ENCODE data around the gene UBR3.
"Not testable (repeated sequence)": the region's sequence is repeated elsewhere in the genome, so short reads cannot be mapped to it uniquely, and the experiment has no call there.

The UBR3 gene

GRCh38 chr2:169808221-169808620, 19.0 kb upstream of the UBR3 start:
- TF ChIP-seq ZNF274 (IDR thresholded peaks at IDR 0.05; ENCODE audit: low read depth, low read length) = no peak
- no peak overlapping the region for H3K4me3 ChIP-seq (ENCODE audit: low read length)

- no peak overlapping the region for H3K4me3 ChIP-seq (ENCODE audit: low read length)
- TF ChIP-seq ZNF274 (IDR thresholded peaks at IDR 0.05; ENCODE audit: low read depth, low read length) = no peak
Observed at GRCh38 chr2:169815849-169816248, 11.4 kb upstream of the UBR3 start.

- not testable (repeated sequence) for H3K4me3 ChIP-seq (ENCODE audit: low read length)
Observed at GRCh38 chr2:169816961-169817360, 10.3 kb upstream of the UBR3 start.

GRCh38 chr2:169817369-169817768, 9.9 kb upstream of the UBR3 start:
- not testable (repeated sequence) for H3K4me3 ChIP-seq (ENCODE audit: low read length)

- TF ChIP-seq ZNF274 (IDR thresholded peaks at IDR 0.05; ENCODE audit: low read depth, low read length) = no peak
Observed at GRCh38 chr2:169818241-169818640, 9.0 kb upstream of the UBR3 start.

GRCh38 chr2:169819106-169819505, 8.1 kb upstream of the UBR3 start:
- TF ChIP-seq ZNF274 (IDR thresholded peaks at IDR 0.05; ENCODE audit: low read depth, low read length) = no peak
- H3K4me3 ChIP-seq (ENCODE audit: low read length) = no peak overlapping the region

More at GRCh38 chr2:169818241-169818640, 9.0 kb upstream of the UBR3 start:
- no peak overlapping the region for H3K4me3 ChIP-seq (ENCODE audit: low read length)

- not testable (repeated sequence) for H3K4me3 ChIP-seq (ENCODE audit: low read length)
Observed at GRCh38 chr2:169820101-169820500, 7.2 kb upstream of the UBR3 start.

GRCh38 chr2:169822036-169822435, 5.2 kb upstream of the UBR3 start:
- no peak for TF ChIP-seq ZNF274 (IDR thresholded peaks at IDR 0.05; ENCODE audit: low read depth, low read length)
- H3K4me3 ChIP-seq (ENCODE audit: low read length) = no peak overlapping the region

GRCh38 chr2:169822785-169823392, 4.4 kb upstream of the UBR3 start:
- H3K4me3 ChIP-seq (ENCODE audit: low read length) = no peak overlapping the region; the same call in 1 of the 2 replicates
- no peak for TF ChIP-seq ZNF274 (IDR thresholded peaks at IDR 0.05; ENCODE audit: low read depth, low read length)

- H3K4me3 ChIP-seq (ENCODE audit: low read length) = peak overlapping the region; percentile 99
- no peak for TF ChIP-seq ZNF274 (IDR thresholded peaks at IDR 0.05; ENCODE audit: low read depth, low read length)
Observed at GRCh38 chr2:169823996-169824372, 3.3 kb upstream of the UBR3 start.

GRCh38 chr2:169824373-169825333, 2.6 kb upstream of the UBR3 start, which contains the start of gene METTL5:
Gene METTL5 (minus strand): TSS chr2:169824905. CDS start chr2:169824597, 308 bp downstream.
- H3K4me3 ChIP-seq (ENCODE audit: low read length) = peak within 1 kb of the TSS; percentile 99
- no peak for TF ChIP-seq ZNF274 (IDR thresholded peaks at IDR 0.05; ENCODE audit: low read depth, low read length)

GRCh38 chr2:169828141-169828811, 1.0 kb downstream of the UBR3 start:
- no peak for TF ChIP-seq ZNF274 (IDR thresholded peaks at IDR 0.05; ENCODE audit: low read depth, low read length)
- H3K4me3 ChIP-seq (ENCODE audit: low read length) = peak overlapping the region; percentile 77

- no peak overlapping the region for H3K4me3 ChIP-seq (ENCODE audit: low read length)
- no peak for TF ChIP-seq ZNF274 (IDR thresholded peaks at IDR 0.05; ENCODE audit: low read depth, low read length)
Observed at GRCh38 chr2:169834401-169834800, 7.1 kb downstream of the UBR3 start.

GRCh38 chr2:169838743-169839489, 11.7 kb downstream of the UBR3 start:
- TF ChIP-seq ZNF274 (IDR thresholded peaks at IDR 0.05; ENCODE audit: low read depth, low read length) = no peak
- no peak overlapping the region for H3K4me3 ChIP-seq (ENCODE audit: low read length)

All from GM08714 (cell line).